ENCODE measurements around the gene ZC3H12C.

The ZC3H12C gene

DNA sequence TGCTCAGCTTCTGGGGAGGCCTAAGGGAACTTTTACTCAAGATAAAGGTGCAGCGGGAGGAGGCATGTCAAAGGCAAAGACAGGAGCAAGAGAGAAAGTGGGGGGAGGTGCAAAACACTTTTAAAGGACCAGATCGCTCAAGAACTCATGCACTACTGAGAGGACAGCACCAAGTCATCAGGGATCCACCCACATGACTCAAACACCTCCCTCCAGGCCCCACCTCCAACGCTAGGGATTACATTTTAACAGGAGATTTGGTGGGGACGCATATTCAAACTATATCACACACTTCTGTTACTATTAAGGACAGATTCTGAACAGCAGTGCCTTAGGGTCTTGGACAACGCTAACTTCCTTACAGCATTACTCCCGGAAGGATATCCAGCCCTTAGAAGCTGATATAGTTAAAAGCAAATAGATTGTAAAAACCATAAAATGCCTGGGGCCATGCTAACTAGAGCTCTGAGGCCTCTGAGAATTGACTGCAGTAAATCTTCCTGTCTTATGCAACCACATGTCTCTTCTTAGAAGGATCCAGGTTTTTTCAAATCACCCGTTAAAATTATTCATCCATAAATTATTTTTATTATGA lies 16.7 kb upstream of the ZC3H12C start:
- no peak overlapping the region for H2AFZ ChIP-seq (ENCODE audit: low read length)
- H3K27ac ChIP-seq (ENCODE audit: low read depth, low read length, poor library complexity, severe bottlenecking): no peak overlapping the region
- no peaks in the 10 kb centered on the region for H3K4me1 ChIP-seq (ENCODE audit: insufficient read depth, low read length, severe bottlenecking)
- no peaks in the 10 kb centered on the region for H3F3A ChIP-seq (ENCODE audit: insufficient read depth, low read length)
- H4K20me1 ChIP-seq (ENCODE audit: insufficient read depth, low read length): no peaks in the 10 kb centered on the region
- H3K9ac ChIP-seq (ENCODE audit: low read length): no peak overlapping the region
- no peaks in the 10 kb centered on the region for H3K79me2 ChIP-seq (ENCODE audit: insufficient read depth, low read length)
- TF ChIP-seq EZH2 (IDR thresholded peaks at IDR 0.05; ENCODE audit: borderline replicate concordance, low read length): no peak
- TF ChIP-seq, protein P1, sequence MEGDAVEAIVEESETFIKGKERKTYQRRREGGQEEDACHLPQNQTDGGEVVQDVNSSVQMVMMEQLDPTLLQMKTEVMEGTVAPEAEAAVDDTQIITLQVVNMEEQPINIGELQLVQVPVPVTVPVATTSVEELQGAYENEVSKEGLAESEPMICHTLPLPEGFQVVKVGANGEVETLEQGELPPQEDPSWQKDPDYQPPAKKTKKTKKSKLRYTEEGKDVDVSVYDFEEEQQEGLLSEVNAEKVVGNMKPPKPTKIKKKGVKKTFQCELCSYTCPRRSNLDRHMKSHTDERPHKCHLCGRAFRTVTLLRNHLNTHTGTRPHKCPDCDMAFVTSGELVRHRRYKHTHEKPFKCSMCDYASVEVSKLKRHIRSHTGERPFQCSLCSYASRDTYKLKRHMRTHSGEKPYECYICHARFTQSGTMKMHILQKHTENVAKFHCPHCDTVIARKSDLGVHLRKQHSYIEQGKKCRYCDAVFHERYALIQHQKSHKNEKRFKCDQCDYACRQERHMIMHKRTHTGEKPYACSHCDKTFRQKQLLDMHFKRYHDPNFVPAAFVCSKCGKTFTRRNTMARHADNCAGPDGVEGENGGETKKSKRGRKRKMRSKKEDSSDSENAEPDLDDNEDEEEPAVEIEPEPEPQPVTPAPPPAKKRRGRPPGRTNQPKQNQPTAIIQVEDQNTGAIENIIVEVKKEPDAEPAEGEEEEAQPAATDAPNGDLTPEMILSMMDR (IDR thresholded peaks at IDR 0.05; ENCODE audit: low read length): no peak
- H3K9me2 ChIP-seq (ENCODE audit: low read depth, low read length): no peaks in the 10 kb centered on the region
- no peaks in the 10 kb centered on the region for H3K36me3 ChIP-seq (ENCODE audit: insufficient read depth, low read length)
- no peak overlapping the region for H3K4me3 ChIP-seq (ENCODE audit: low read depth, low read length, poor library complexity, severe bottlenecking)
- H3K4me2 ChIP-seq (ENCODE audit: low read length): no peak overlapping the region
- no peaks in the 10 kb centered on the region; the same call in 1 of the 2 replicates for H3K27me3 ChIP-seq (ENCODE audit: insufficient read depth, low read length)
- H3K9me3 ChIP-seq (ENCODE audit: low read length): 0 out of 2 replicates have a peak, but pooled peaks cover 3% of the 10 kb centered on the region

DNA sequence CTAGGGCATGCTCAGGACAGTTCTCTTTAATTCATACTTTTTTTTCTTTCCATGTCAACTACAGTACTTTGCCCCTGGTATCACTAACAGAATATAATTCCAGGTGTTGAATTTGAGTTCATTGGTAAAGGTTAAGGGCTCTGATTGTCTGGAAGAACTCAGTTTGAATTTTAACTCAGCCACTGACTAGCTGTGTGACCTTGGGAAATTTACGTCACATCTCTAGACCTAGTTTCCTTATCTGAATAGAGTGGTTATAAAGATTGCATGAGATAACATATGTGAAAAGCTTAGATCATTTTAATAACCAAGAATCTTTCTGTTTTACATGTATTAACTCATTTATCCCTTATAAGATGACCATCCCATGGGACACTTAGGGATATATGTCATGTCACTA lies 15.8 kb upstream of the ZC3H12C start:
- H4K20me1 ChIP-seq (ENCODE audit: insufficient read depth, low read length): no peaks in the 10 kb centered on the region
- H3K9me2 ChIP-seq (ENCODE audit: low read depth, low read length): no peaks in the 10 kb centered on the region
- TF ChIP-seq, protein P1 (IDR thresholded peaks at IDR 0.05; ENCODE audit: low read length): no peak
- TF ChIP-seq EZH2 (IDR thresholded peaks at IDR 0.05; ENCODE audit: borderline replicate concordance, low read length): no peak
- H2AFZ ChIP-seq (ENCODE audit: low read length): no peak overlapping the region
- H3K4me1 ChIP-seq (ENCODE audit: insufficient read depth, low read length, severe bottlenecking): no peaks in the 10 kb centered on the region
- H3K36me3 ChIP-seq (ENCODE audit: insufficient read depth, low read length): no peaks in the 10 kb centered on the region
- H3K4me3 ChIP-seq (ENCODE audit: low read depth, low read length, poor library complexity, severe bottlenecking): no peak overlapping the region
- no peaks in the 10 kb centered on the region for H3F3A ChIP-seq (ENCODE audit: insufficient read depth, low read length)
- H3K27ac ChIP-seq (ENCODE audit: low read depth, low read length, poor library complexity, severe bottlenecking): no peak overlapping the region
- H3K9me3 ChIP-seq (ENCODE audit: low read length): 0 out of 2 replicates have a peak, but pooled peaks cover 3% of the 10 kb centered on the region
- H3K79me2 ChIP-seq (ENCODE audit: insufficient read depth, low read length): no peaks in the 10 kb centered on the region
- no peak overlapping the region for H3K4me2 ChIP-seq (ENCODE audit: low read length)
- H3K9ac ChIP-seq (ENCODE audit: low read length): no peak overlapping the region
- H3K27me3 ChIP-seq (ENCODE audit: insufficient read depth, low read length): no peaks in the 10 kb centered on the region; the same call in 1 of the 2 replicates

DNA sequence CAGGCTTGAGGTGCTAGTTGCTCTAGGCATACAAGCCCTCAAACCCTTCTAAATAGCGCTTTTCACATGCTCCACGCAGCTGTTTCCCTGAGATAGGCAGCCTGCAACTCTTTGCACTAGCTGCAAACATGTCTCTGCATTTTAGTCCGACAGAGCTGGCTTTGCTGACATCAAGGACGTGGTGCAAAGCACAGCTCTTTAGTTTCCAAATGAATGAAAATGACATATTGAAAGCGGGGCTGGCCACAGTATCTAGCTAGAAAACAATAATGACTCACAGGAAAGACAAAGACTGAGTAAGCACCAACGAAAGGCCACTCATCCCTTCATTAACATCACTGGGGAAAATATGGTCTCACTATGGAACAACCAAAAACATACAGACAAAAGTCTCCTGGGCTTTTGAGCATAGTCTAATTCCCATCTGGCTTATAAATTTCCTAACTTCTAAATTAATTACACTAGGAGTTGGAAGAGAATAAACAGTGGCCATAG lies 15.3 kb upstream of the ZC3H12C start:
- Histone ChIP-seq H3K27ac (ENCODE audit: low read depth, low read length, poor library complexity, severe bottlenecking) (no peak overlapping the region), H3K9ac (ENCODE audit: low read length) (no peak overlapping the region), H3K4me3 (ENCODE audit: low read depth, low read length, poor library complexity, severe bottlenecking) (no peak overlapping the region), H3K36me3 (ENCODE audit: insufficient read depth, low read length) (no peaks in the 10 kb centered on the region), H3K79me2 (ENCODE audit: insufficient read depth, low read length) (no peaks in the 10 kb centered on the region), H3K4me1 (ENCODE audit: insufficient read depth, low read length, severe bottlenecking) (no peaks in the 10 kb centered on the region), H3K9me2 (ENCODE audit: low read depth, low read length) (no peaks in the 10 kb centered on the region), H3K9me3 (ENCODE audit: low read length) (0 out of 2 replicates have a peak, but pooled peaks cover 3% of the 10 kb centered on the region), H3K27me3 (ENCODE audit: insufficient read depth, low read length) (no peaks in the 10 kb centered on the region; the same call in 1 of the 2 replicates), H3F3A (ENCODE audit: insufficient read depth, low read length) (no peaks in the 10 kb centered on the region), H2AFZ (ENCODE audit: low read length) (no peak overlapping the region), H4K20me1 (ENCODE audit: insufficient read depth, low read length) (no peaks in the 10 kb centered on the region), H3K4me2 (ENCODE audit: low read length) (no peak overlapping the region)
- TF ChIP-seq, protein P1 (IDR thresholded peaks at IDR 0.05; ENCODE audit: low read length): no peak
- TF ChIP-seq EZH2 (IDR thresholded peaks at IDR 0.05; ENCODE audit: borderline replicate concordance, low read length): no peak

Data from OCI-LY1 (cell line).